ENCODE measurements around the gene SCG2. TPM values are rescaled to one million over a fixed set of nuclear protein-coding genes. Genes with fewer than 3 reads are reported as not detected.

SCG2 gene
- polyA plus RNA-seq, 1 donor (not counting 4 experiments of a cell fraction or from before 2014, with no cell fraction given), result 0.10 TPM

- no peak overlapping the region for H3K27ac ChIP-seq (ENCODE audit: control insufficient read depth, insufficient read depth, low read length)
- dilution Hi-C loops (cut with MboI; ENCODE audit: extremely low pct_ligation_motif_present, low sequenced_read_pairs), result no loop called here
- H3K4me1 ChIP-seq (ENCODE audit: control insufficient read depth, extremely low read depth, insufficient read depth, low read length), result no peaks in the 10 kb centered on the region
- no peaks in the 10 kb centered on the region for H3K9me3 ChIP-seq (ENCODE audit: control insufficient read depth, low read depth, low read length)
- no peaks in the 10 kb centered on the region for H3K9me1 ChIP-seq (ENCODE audit: control insufficient read depth, extremely low read depth, insufficient read depth, low read length)
- FAIRE-seq (no peak), DNase-seq (ENCODE audit: low read depth, low spot score) (no peak)
- H3K9ac ChIP-seq (ENCODE audit: control insufficient read depth, extremely low read depth, insufficient read depth, low read length), result no peak overlapping the region
- H3K4me2 ChIP-seq (ENCODE audit: control insufficient read depth, extremely low read depth, insufficient read depth, low read depth, low read length), result no peak overlapping the region
- TF ChIP-seq CTCF (optimal IDR thresholded peaks at IDR 0.05 in 1 of 3, IDR thresholded peaks at IDR 0.05 in 1 of 3, conservative IDR thresholded peaks at IDR 0.05 in 1 of 3; ENCODE audit: extremely low read depth in 1 of 3, insufficient read depth in 2 of 3, low read length in 3 of 3) (no peak), EZH2 (IDR thresholded peaks at IDR 0.05; ENCODE audit: low read length) (no peak)
- H3K79me2 ChIP-seq (ENCODE audit: control insufficient read depth, insufficient read depth, low read length), result no peaks in the 10 kb centered on the region
- no peaks in the 10 kb centered on the region for H4K20me1 ChIP-seq (ENCODE audit: control insufficient read depth, extremely low read depth, insufficient read depth, low read length)
- no peak overlapping the region for H2AFZ ChIP-seq (ENCODE audit: control insufficient read depth, low read length)
- H3K4me3 ChIP-seq (ENCODE audit: control insufficient read depth in 2 of 3, extremely low read depth in 1 of 3, insufficient read depth in 2 of 3, low read depth in 1 of 3, low read length in 3 of 3), result no peak overlapping the region
- H3K27me3 ChIP-seq (ENCODE audit: control insufficient read depth, extremely low read depth, insufficient read depth, low read length), result no peaks in the 10 kb centered on the region
- H3K36me3 ChIP-seq (ENCODE audit: control insufficient read depth in 2 of 2, extremely low read depth in 1 of 2, insufficient read depth in 2 of 2, low read length in 2 of 2), result no peaks in the 10 kb centered on the region
Observed at GRCh38 chr2:223582001-223582400, 20.2 kb downstream of the SCG2 start.

GRCh38 chr2:223580951-223581350 is 21.2 kb downstream of the SCG2 start:
- no peak overlapping the region for H3K4me3 ChIP-seq (ENCODE audit: control insufficient read depth in 2 of 3, extremely low read depth in 1 of 3, insufficient read depth in 2 of 3, low read depth in 1 of 3, low read length in 3 of 3)
- H3K4me1 ChIP-seq (ENCODE audit: control insufficient read depth, extremely low read depth, insufficient read depth, low read length), result no peaks in the 10 kb centered on the region
- H4K20me1 ChIP-seq (ENCODE audit: control insufficient read depth, extremely low read depth, insufficient read depth, low read length), result no peaks in the 10 kb centered on the region
- no peak overlapping the region for H3K9ac ChIP-seq (ENCODE audit: control insufficient read depth, extremely low read depth, insufficient read depth, low read length)
- no peak overlapping the region for H3K27ac ChIP-seq (ENCODE audit: control insufficient read depth, insufficient read depth, low read length)
- dilution Hi-C loops (cut with MboI; ENCODE audit: extremely low pct_ligation_motif_present, low sequenced_read_pairs), result no loop called here
- H3K9me1 ChIP-seq (ENCODE audit: control insufficient read depth, extremely low read depth, insufficient read depth, low read length), result no peaks in the 10 kb centered on the region
- H3K9me3 ChIP-seq (ENCODE audit: control insufficient read depth, low read depth, low read length), result no peaks in the 10 kb centered on the region
- DNase-seq (ENCODE audit: low read depth, low spot score), result no peak
- H2AFZ ChIP-seq (ENCODE audit: control insufficient read depth, low read length), result no peak overlapping the region
- TF ChIP-seq EZH2 (IDR thresholded peaks at IDR 0.05; ENCODE audit: low read length), result no peak
- no peak for TF ChIP-seq CTCF (optimal IDR thresholded peaks at IDR 0.05 in 1 of 3, IDR thresholded peaks at IDR 0.05 in 1 of 3, conservative IDR thresholded peaks at IDR 0.05 in 1 of 3; ENCODE audit: extremely low read depth in 1 of 3, insufficient read depth in 2 of 3, low read length in 3 of 3)
- H3K27me3 ChIP-seq (ENCODE audit: control insufficient read depth, extremely low read depth, insufficient read depth, low read length), result no peaks in the 10 kb centered on the region
- no peak overlapping the region for H3K4me2 ChIP-seq (ENCODE audit: control insufficient read depth, extremely low read depth, insufficient read depth, low read depth, low read length)
- H3K79me2 ChIP-seq (ENCODE audit: control insufficient read depth, insufficient read depth, low read length), result no peaks in the 10 kb centered on the region
- peak; percentile 68 for FAIRE-seq
- no peaks in the 10 kb centered on the region for H3K36me3 ChIP-seq (ENCODE audit: control insufficient read depth in 2 of 2, extremely low read depth in 1 of 2, insufficient read depth in 2 of 2, low read length in 2 of 2)

Measured in keratinocyte (primary cell).